ENCODE measurements around the gene TBC1D10B.
"Not testable (repeated sequence)": the region's sequence is repeated elsewhere in the genome, so short reads cannot be mapped to it uniquely, and the experiment has no call there.

The TBC1D10B gene

DNA sequence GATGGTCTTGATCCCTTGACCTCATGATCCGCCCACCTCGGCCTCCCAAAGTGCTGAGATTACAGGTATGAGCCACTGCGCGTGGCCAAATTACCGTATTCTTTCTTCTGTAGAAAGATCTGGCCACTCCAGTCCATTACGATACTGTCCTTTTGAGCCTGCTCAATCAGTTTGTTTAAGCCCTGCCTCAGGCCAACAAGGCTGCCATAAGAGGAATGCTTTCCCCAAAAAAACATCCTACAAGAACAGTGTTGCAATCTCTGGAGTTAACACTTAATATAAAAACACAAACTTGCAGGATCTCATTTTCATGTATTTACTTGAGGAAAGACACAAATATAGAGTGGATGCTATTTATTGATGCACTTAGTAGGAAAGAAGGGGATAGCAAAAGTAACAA lies 46.1 kb downstream of the TBC1D10B start:
- not testable (repeated sequence) for DNase-seq

DNA sequence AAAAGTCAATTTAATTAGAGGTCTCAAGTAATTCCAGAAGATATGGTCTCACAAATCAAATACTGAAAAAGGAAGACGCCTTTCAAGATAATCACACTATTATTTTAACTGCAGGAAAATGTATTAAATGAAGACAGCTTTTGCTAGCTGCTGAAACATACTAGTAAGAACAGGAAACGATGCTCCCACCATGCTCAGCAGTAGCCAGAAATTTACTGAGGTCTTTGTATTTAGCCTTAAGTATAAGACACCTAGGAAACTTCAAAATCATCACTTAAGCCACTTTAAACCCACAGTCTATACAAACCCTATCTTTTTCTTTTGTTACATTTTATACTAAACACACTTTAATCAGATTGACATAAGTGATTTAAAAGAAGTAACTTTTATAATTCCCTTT lies 51.6 kb downstream of the TBC1D10B start:
- DNase-seq = not testable (repeated sequence)

DNA sequence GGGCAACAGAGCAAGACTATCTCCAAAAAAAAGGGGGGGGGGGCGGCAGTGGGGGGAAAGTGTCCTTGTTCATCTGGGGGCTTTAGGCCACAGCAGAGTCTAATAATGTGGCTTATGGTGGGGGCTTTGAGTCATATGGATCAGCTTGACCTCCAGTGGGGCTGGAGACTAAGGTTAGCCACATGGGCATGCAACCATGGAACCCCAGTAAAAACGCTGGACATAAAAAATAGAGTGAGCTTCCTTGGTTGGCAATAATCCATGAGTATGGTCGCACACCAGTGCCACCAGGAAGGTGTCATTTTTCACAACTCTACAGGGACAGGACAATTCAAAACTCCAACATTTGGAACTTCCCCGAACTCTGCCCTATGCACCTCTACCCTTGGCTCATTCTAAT lies 59.4 kb downstream of the TBC1D10B start:
- not testable (repeated sequence) for DNase-seq

- DNase-seq = not testable (repeated sequence)
Measured at GRCh38 chr16:30309255-30309654, 61.0 kb downstream of the TBC1D10B start.

All from activated CD4-positive, alpha-beta T cell treated with anti-CD3 and anti-CD28 coated beads for 1 hour (primary cell).